GM21423 (cell line): ENCODE data around the gene FADD.
"Not testable (repeated sequence)": the region's sequence is repeated elsewhere in the genome, so short reads cannot be mapped to it uniquely, and the experiment has no call there.

Experiments used
- ATAC-seq: cut with Tn5 transposase; IDR thresholded peaks from one replicate; pipeline ENCODE4 v1.9.1; 2021; ENCODE audit warnings: mild to moderate bottlenecking, moderate library complexity; ENCODE audit not compliant: unreplicated experiment

The FADD gene

DNA sequence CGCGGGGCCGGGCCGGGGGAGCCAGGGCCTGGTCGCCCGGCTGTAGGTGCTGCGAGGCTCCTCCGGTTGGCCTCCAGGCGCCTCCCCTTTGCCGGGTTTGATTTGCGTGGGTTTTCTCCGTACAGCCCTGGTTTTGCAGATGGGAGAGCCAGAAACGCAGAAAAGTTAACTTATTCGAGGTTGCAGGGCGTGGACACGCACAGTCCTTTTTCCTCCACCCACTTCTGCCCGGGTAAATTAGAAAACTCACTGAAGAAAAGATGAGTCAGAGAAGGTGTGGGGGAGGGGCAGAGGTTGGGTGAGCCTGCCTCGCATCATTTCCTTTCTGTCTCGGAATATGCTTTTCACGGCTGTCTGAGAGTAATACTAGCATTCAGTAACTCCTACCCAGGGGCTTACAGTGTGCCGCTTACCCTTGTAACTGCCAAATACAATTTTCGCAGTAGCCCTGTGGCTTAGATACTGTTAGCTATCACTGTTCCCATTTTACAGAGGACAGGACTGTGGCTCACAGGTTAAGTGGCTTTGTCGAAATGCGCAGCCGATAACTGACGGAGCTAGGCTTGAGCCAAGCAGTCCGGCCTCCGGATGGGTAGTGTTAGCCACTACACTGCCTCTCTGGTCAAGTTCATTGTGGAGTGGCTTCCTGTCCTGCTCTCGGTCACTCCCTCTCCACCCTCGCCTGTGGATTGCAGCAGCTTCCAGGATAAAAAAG lies 812 bp downstream of the FADD start:
- peak; percentile 37 for ATAC-seq

DNA sequence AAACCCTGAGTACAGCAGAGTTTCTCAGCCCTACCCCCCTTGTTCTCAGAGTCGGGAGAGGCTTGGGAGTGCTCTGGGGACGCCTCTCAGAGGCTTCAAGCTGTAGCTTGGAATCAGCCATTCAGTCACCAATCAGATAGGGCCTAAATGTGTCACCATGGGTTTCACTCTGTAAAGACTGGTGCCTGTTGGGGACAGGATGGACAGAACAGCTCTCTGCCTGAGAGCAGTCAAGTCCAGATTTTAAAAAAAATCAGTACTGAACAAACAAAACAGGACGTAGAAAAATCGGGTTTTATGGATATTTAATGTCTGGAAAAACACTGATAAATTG lies 1.3 kb downstream of the FADD start:
- ATAC-seq: no peak

DNA sequence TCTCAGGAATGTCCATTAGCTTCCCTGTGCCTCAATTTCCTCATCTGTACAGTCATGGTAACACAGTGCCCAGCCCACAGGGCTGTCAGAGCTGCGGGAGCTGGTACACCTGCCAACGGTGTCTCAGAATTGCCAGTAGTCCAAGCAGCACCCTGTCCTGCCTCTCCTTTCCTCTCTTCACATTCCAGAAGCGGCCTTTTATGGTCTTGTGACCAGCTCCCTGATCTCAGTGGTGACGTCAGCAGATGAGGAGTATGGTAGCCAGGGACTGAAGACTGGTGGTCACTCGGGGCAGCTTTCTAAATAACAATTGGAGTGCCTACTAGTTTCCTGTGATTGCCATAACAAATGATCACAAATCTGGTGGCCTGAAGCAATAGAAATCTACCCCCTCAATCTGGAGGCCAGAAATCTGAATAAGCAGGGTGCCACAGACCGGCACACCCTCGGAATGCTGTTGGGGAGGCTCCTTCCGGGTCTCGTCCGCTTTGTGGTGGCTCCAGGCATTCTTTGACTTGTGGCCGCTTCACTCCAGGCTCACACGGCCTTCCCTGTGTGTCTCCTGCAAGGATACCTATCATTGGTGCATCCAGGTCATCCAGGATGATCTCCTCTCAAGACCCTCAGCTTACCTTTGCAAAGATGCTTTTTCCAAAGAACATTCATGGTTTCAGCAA lies 2.1 kb downstream of the FADD start:
- no peak for ATAC-seq

DNA sequence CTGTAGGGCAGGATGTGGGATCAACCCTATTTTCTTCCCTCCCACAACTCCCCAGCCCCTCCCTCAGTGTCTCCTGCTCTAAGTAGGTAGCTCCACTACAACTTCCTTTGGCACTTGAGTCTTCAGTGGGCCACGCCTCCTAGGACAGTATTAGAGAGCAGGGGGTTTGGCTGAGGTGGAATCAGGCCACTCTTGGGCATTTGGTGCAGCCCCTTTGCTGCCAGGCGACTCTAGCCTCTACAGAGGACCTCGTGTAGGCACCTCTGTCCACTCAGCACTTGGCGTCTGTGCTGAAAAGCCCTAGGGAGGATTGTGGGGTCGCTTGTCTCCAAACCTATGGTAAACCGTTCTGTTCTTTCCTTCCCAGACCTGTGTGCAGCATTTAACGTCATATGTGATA lies 2.7 kb downstream of the FADD start:
- ATAC-seq: no peak

- ATAC-seq: no peak
Measured at GRCh38 chr11:70206226-70206981, 3.3 kb downstream of the FADD start.

GRCh38 chr11:70206982-70207376 lies 3.9 kb downstream of the FADD start:
- no peak for ATAC-seq

DNA sequence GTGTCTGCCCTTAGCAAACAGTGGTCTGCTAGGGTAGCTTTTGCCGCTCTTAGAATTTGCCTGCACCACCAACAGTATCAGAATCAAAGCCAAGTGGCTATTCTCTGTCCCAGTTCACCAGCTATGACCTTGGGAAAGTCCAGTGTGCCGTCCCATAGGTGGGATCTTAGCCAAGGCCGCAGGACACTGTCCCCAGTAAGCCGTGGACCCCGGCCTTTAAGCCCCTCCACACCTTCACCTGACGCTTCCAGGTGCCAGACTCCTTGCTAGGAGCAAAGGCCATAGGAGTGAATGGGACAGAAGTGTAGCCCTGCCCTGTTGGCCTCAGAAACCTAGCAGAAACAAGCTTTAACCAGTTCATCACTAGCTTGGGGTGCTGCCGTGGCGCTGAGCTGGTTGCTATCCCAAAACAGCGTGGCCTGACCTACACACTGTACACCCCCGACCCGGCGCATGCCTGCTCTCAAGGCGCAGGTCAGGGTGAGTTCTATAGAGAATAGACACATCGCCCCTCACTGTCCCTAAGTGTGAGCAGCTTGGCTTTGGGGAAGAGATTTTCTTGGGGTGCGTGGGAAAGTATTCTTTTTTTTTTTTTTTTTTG lies 4.5 kb downstream of the FADD start:
- no peak for ATAC-seq

- ATAC-seq: no peak
Measured at GRCh38 chr11:70209391-70209912, 6.4 kb downstream of the FADD start.

GRCh38 chr11:70210051-70210501 lies 7.0 kb downstream of the FADD start:
- ATAC-seq: no peak

GRCh38 chr11:70210530-70210929 lies 7.4 kb downstream of the FADD start:
- ATAC-seq: no peak

DNA sequence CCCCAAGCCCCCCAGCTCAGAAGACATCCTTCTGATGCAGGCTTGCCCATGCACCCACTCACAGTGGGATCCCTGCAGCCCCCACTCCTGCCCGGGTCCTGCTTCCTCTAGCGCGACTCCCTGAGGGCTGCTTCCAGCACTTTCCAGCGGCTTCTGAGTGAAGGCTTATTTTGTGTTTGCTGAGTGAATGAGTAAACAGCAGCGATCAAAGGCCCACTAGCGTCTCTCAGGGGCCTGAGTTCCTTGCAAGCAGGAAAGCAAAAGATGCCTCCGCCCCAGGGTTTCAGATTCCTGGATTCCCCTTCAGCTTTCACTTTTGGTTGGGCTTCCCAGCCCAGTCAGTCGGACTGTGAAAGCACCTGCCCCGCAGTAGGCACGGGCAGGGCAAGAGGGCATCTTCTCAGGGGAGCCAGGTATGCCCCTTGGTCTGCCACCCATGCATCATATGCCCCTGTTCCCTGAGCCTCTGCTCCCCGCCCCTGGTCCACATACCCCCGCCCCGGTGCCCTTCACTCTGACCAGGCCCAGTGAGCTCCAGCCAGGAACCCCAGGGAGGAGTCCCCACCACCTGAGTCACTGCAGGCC lies 9.2 kb downstream of the FADD start:
- ATAC-seq: no peak

DNA sequence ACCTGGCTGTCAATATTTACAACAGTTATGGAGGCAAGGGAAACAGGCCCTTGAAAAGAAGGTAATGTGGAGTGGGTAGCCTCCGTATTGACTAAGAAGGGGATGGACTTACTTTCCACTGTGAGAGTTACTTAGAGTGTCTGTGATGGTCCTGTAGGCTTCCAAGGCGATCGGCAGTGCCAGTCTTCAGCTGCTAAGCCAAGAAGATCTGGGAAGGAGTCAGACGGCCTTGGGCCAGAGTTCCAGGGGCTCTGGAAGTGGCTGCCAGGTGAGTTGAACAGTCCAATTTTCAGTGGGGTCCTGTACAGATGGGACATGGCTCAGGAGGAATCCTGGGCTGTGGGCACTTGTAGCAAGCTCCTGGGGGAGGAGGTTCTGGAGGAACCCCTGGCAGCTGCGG lies 14.3 kb downstream of the FADD start:
- ATAC-seq: not testable (repeated sequence)

DNA sequence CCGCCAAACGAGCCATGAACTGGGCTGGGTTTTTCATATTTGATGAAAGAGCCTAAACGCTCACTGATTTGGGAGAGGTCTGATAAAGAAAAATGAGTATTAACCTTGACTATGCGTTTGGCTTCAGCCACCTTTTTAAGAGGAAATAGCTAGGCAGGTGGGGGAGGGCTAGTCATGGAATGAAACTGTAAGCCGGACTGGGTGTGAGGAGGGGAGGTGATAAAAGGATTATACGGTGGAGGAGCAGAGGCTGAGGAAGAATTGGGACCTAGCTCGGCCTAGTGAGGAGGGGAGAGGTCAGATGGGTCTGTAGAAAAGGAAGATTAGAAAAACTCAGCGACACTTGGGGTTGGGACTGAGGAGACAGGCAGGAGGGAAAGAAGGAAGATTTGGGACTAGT lies 15.0 kb downstream of the FADD start:
- ATAC-seq: not testable (repeated sequence)

- no peak for ATAC-seq
Measured at GRCh38 chr11:70220136-70220535, 17.0 kb downstream of the FADD start.

- ATAC-seq: no peak
Measured at GRCh38 chr11:70220920-70221319, 17.8 kb downstream of the FADD start.

DNA sequence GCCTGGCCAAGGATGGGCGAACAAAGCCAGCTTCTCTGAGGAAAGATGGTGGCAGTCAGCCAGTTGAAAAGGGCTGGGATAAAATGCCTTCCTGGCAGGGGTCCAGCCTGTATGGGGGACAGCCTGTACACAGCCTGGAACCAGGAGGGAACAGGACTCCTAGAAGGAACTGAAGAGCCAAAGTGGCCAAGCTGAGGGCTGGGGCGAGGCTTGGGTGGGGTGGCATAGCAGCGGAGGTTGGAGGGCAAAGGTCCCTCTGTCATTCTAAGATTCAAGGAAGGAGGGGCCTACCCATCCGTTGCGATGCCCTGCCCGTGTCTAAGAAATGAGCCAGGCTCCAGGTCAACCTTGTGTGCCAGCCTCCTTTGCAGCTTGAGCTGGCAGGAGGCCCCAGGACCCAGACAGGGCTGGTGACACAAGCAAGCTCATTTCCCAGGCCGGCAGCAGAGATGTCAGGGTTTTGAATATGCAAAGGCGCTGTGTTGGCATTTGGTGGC lies 22.6 kb downstream of the FADD start:
- no peak for ATAC-seq

DNA sequence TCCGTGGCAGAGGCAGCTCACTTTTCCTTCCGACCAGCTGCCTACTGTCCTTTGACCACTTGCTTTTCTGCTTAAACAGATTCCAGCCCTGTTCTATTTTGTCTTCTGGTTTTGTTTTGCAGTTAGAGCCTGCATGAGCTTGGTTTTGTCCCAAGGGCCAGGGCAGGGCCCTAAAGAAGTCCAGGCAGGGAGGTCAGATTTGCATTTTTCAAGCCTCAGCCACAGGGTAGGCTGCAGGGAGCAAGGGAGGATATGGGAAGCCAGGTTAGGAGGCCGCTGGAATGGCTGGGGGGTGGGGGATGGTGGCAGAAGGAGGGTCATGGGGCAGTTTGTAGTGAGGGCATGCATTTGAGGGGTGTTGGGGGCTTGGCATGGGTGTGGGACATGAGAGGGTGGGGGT lies 23.1 kb downstream of the FADD start:
- no peak for ATAC-seq

DNA sequence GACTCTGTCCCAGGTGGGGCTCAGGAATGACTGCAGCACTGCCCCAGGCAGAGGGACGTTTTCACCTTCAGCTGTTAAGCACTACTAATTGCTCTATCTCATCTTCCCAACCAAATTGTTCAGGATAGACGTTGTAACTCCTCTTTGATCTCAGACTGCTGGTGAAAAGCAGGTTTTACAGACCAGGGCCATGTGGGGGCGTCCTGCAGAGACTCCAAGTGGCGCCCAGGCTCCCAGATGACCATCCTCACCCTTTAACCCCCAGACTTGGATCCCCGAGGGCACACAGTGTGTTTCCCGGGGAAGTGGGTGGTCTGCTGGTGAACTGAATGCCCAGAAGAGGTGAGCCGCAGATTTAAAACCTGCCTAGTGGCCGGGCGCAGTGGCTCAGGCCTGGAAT lies 23.9 kb downstream of the FADD start:
- no peak for ATAC-seq

DNA sequence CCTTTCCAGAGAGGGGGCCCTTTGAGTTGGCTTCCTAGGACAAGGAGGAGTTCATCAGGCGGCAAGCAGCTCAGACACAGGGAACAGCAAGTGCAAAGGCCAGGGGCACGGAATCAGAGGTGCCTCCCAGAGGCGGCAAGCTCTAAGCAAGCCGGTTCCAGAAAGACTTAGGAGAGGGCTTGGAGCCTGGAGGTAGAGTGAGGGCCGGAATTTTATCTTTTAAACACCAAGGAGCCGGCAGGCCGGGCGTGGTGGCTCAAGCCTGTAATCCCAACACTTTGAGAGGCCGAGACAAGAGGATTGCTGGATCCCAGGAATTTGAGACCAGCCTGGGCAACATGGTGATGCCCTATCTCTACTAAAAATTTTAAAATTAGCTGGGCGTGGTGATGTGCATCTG lies 26.6 kb downstream of the FADD start:
- ATAC-seq: no peak

GRCh38 chr11:70230151-70230839 lies 27.2 kb downstream of the FADD start:
- ATAC-seq: no peak
